ENCODE measurements around the gene BRCA2.
"Not testable (repeated sequence)": the region's sequence is repeated elsewhere in the genome, so short reads cannot be mapped to it uniquely, and the experiment has no call there.

Gene BRCA2

GRCh38 chr13:32310134-32310706 is 5.1 kb upstream of the BRCA2 start:
- DNase-seq (ENCODE audit: low spot score), result no peak

DNA sequence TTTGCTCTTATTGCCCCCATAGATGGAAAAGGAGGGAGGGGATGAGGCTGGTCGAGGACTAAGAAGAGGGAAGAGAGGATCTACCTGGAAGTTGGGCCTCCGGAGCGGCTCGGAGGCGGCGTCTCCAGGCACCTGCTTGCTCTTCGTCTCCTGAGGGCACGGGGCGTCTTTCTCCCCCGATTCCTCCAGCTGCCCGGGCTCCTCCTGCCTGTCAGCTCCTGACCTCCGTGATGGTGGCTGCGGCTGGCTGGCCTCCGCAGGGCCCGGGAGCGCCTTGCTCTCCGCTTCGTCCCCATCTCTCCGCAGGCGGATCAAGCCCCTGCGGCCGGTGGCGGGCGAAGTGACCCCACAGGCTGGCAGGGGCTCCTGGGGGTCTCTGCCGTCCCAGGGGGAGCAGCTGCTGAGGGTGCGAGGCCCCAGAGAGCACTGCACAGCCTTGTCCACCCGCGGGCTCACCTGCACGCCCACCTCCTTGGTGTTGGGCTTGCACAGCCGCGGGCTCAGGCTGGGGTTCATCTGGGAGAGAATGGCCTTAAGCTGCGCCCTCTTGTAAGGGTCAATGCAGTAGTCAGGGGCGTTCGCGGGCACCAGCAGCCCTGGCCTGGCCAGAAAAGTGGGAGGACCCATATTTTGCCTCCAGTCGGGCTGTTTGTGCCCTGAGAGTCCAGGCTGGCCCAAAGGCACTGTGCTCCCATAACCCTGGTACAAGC is 4.0 kb upstream of the BRCA2 start:
- DNase-seq (ENCODE audit: low spot score), result no peak

- DNase-seq (ENCODE audit: low spot score), result no peak
These were observed 754 bp upstream of the BRCA2 start for GRCh38 chr13:32314271-32315237.

GRCh38 chr13:32316028-32316339 is 676 bp downstream of the BRCA2 start:
- DNase-seq (ENCODE audit: low spot score), result no peak

DNA sequence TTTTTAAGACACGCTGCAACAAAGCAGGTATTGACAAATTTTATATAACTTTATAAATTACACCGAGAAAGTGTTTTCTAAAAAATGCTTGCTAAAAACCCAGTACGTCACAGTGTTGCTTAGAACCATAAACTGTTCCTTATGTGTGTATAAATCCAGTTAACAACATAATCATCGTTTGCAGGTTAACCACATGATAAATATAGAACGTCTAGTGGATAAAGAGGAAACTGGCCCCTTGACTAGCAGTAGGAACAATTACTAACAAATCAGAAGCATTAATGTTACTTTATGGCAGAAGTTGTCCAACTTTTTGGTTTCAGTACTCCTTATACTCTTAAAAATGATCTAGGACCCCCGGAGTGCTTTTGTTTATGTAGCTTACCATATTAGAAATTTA is 1.2 kb downstream of the BRCA2 start:
- no peak for DNase-seq (ENCODE audit: low spot score)

- DNase-seq (ENCODE audit: low spot score), result no peak
These were observed 2.6 kb downstream of the BRCA2 start for GRCh38 chr13:32317716-32318465.

GRCh38 chr13:32320528-32320927 is 5.2 kb downstream of the BRCA2 start:
- DNase-seq (ENCODE audit: low spot score), result no peak

GRCh38 chr13:32323912-32324311 is 8.6 kb downstream of the BRCA2 start:
- DNase-seq (ENCODE audit: low spot score), result no peak

DNA sequence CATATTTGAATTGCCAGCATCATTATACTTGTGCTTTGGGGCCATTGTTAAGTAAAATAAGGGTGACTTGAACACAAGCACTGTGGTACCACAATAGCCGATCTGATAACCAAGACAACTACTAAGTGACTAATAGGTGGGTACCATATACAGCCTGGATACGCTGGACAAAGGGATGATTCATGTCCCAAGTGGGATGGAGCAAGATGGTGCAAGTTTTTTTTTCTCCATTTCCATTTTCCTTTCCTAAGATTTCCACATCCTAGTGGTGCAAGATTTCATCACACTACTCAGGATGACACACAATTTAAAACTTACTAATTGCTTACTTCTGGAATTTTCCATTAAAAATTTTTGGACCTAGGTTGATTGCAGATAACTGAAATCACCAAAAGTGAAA is 15.1 kb downstream of the BRCA2 start:
- DNase-seq (ENCODE audit: low spot score), result no peak

GRCh38 chr13:32334671-32335070 is 19.4 kb downstream of the BRCA2 start:
- no peak for DNase-seq (ENCODE audit: low spot score)

DNA sequence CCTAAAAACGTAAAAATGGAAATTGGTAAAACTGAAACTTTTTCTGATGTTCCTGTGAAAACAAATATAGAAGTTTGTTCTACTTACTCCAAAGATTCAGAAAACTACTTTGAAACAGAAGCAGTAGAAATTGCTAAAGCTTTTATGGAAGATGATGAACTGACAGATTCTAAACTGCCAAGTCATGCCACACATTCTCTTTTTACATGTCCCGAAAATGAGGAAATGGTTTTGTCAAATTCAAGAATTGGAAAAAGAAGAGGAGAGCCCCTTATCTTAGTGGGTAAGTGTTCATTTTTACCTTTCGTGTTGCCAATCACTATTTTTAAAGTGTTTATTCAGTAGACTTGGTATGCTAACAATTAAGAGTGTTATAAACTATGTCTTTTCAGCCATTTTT is 25.6 kb downstream of the BRCA2 start:
- no peak for DNase-seq (ENCODE audit: low spot score)

GRCh38 chr13:32347651-32348050 is 32.3 kb downstream of the BRCA2 start:
- DNase-seq (ENCODE audit: low spot score), result no peak

GRCh38 chr13:32350839-32351441 is 35.6 kb downstream of the BRCA2 start:
- not testable (repeated sequence) for DNase-seq (ENCODE audit: low spot score)

DNA sequence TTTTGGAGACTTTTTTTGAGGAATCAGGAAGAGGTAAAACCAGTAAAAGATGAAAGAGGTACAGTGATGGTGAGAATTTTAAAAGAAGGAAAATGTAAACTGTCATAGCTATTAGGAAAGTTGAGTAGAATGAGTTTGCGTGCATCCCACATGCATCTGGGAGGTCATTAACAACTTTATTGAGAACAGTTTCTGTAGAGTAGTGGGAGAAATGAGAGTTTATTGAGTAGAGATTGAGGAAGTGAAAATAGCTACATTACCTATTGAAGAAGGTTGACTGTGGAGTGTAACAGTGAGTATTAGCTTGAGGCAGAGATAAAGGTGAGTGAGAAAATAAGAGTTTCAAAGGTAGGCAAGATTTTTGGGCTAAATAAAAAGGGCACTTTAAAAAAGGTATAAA is 38.7 kb downstream of the BRCA2 start:
- no peak for DNase-seq (ENCODE audit: low spot score)

GRCh38 chr13:32355935-32356334 is 40.6 kb downstream of the BRCA2 start:
- DNase-seq (ENCODE audit: low spot score), result not testable (repeated sequence)

DNA sequence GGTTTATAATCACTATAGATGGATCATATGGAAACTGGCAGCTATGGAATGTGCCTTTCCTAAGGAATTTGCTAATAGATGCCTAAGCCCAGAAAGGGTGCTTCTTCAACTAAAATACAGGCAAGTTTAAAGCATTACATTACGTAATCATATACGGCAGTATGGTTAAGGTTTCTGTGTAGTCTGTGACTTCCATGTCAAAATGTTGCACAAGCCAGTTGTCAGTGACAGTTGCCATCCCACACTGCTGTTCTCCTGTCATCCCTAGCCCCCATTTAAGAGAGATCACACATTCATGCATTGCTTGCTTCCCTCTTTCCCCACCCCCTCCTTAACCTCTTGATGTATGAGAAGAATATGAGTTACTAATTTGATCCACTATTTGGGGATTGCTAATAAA is 47.3 kb downstream of the BRCA2 start:
- no peak for DNase-seq (ENCODE audit: low spot score)

- DNase-seq (ENCODE audit: low spot score), result no peak
These were observed 55.5 kb downstream of the BRCA2 start for GRCh38 chr13:32370805-32371204.

- no peak for DNase-seq (ENCODE audit: low spot score)
These were observed 61.5 kb downstream of the BRCA2 start for GRCh38 chr13:32376642-32377415.

DNA sequence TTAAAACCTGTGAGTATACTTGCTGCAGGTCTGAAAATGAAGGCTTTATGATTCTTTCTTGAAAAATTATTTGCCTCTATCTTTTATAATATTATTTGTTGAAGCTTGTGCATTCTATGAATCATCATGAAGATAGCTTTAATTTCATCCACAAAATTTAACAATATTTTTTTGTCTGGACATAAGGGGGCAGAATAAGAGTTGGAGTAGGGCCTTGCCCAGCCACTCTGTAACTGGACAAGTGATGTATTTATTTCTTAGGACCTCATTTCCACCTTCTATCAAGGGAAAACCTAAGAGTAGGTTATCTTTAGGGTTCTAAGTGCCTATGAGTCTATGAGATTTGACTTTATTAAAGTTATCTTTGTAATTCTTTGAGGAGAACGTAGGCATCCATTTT is 62.7 kb downstream of the BRCA2 start:
- DNase-seq (ENCODE audit: low spot score), result no peak

DNA sequence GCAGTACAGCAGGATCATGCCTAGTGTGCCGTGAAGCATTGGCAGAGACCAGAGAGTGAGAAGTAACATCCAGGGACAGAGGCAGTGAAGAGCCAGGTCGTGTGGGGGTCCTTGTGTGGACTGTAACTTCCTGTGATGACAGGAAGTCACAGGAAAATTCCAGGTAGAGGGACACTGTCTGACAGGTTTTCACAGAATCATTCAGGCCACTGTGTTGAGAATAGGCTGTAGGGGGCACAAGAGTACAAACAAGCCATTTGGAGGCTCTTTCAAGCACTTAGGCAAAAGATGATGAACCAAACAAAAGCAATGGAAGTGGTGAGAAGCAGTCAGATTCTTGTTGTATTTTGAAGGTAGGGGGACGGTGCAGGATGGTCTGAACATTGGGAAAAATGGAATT is 66.2 kb downstream of the BRCA2 start:
- no peak for DNase-seq (ENCODE audit: low spot score)
